Peyer's patch (tissue), 4 donors: ENCODE measurements around the gene ZBTB20. TPM values are rescaled to one million over a fixed set of nuclear protein-coding genes. Genes with fewer than 3 reads are reported as not detected.

ENCODE experiments used
- DNase-seq, 3 donors: peaks; one replicate each; pipeline ENCODE4 v3.0.0-alpha.2; 2017 to 2019
- H3K27ac ChIP-seq, 4 donors: fragments of 200-600 bp; sonication (generic); one replicate each; pipeline ENCODE4 v1.5.1; 2016 to 2019
- H3K27me3 ChIP-seq, 2 donors: fragments of 200-600 bp; sonication (generic); one replicate each; pipeline ENCODE4 v1.5.1; 2019
- H3K36me3 ChIP-seq, 3 donors: fragments of 200-600 bp; sonication (generic); one replicate each; pipeline ENCODE4 v1.5.1; 2016 to 2019
- H3K4me1 ChIP-seq, 4 donors: fragments of 200-600 bp; sonication (generic); one replicate each; pipeline ENCODE4 v1.5.1; 2016 to 2019
- H3K4me3 ChIP-seq, 4 donors: fragments of 200-600 bp; sonication (generic); 1 replicate in 3 of 4; 2 replicates in 1 of 4; pipeline ENCODE4 v1.5.1; 2016 to 2019; ENCODE audit warnings: mild to moderate bottlenecking in 1 of 4
- H3K9me3 ChIP-seq, 4 donors: fragments of 200-600 bp; sonication (generic); one replicate each; pipeline ENCODE4 v1.5.1; 2016 to 2019; ENCODE audit warnings: mild to moderate bottlenecking in 1 of 4
- CTCF ChIP-seq, 6 experiments: fragments of 450-650 bp in 4 of 6; fragments of 200-600 bp in 2 of 6; sonication (generic) in 1 of 6; IDR thresholded peaks; one replicate each; pipeline ENCODE4 v1.5.1; 2017 to 2019; ENCODE audit warnings: antibody characterized with exemption in 6 of 6, mild to moderate bottlenecking in 3 of 6, moderate library complexity in 1 of 6
- POLR2A ChIP-seq, 2 donors: fragments of 450-650 bp; IDR thresholded peaks; one replicate each; pipeline ENCODE4 v1.5.1; 2017; ENCODE audit warnings: antibody characterized with exemption in 2 of 2, mild to moderate bottlenecking in 2 of 2, moderate library complexity in 2 of 2
- total RNA-seq, 4 donors: library from RNA; depleted of rRNA; stranded (reverse); fragments of >200 nt; gene quantifications; one replicate each; pipeline ENCODE4 v1.1.0, GENCODE V29; 2016

The ZBTB20 gene
- total RNA-seq, 4 donors from 2014 or later, result 19.6 to 135 (median 57.2) TPM

GRCh38 chr3:115021061-115021460, 126.0 kb downstream of the ZBTB20 start:
- TF ChIP-seq CTCF (IDR thresholded peaks at IDR 0.05), result no peak
- TF ChIP-seq POLR2A (IDR thresholded peaks at IDR 0.05), result no peak
- Histone ChIP-seq H3K36me3 (no peaks in the 10 kb centered on the region), H3K4me1 (no peaks in the 10 kb centered on the region), H3K27ac (no peak overlapping the region), H3K4me3 (no peak overlapping the region), H3K27me3 (no peaks in the 10 kb centered on the region), H3K9me3 (no peaks in the 10 kb centered on the region)
- DNase-seq, result no peak

GRCh38 chr3:115019900-115020299, 127.2 kb downstream of the ZBTB20 start:
- TF ChIP-seq CTCF (IDR thresholded peaks at IDR 0.05), result no peak
- no peak for TF ChIP-seq POLR2A (IDR thresholded peaks at IDR 0.05)

GRCh38 chr3:115018694-115019093, 128.4 kb downstream of the ZBTB20 start:
- Histone ChIP-seq H3K27ac (peak overlapping the region in 1 of 4 donors; percentile 12), H3K4me3 (no peak overlapping the region), H3K36me3 (no peaks in the 10 kb centered on the region), H3K9me3 (no peaks in the 10 kb centered on the region), H3K4me1 (no peaks in the 10 kb centered on the region), H3K27me3 (no peaks in the 10 kb centered on the region)
- no peak for DNase-seq
- TF ChIP-seq CTCF (IDR thresholded peaks at IDR 0.05), result no peak
- TF ChIP-seq POLR2A (IDR thresholded peaks at IDR 0.05), result no peak

More at GRCh38 chr3:115019900-115020299, 127.2 kb downstream of the ZBTB20 start:
- Histone ChIP-seq H3K4me3 (no peak overlapping the region), H3K36me3 (no peaks in the 10 kb centered on the region), H3K4me1 (no peaks in the 10 kb centered on the region), H3K27me3 (no peaks in the 10 kb centered on the region), H3K27ac (no peak overlapping the region), H3K9me3 (no peaks in the 10 kb centered on the region)
- no peak for DNase-seq

- H3K4me1 ChIP-seq, result no peaks in the 10 kb centered on the region
- no peaks in the 10 kb centered on the region for H3K36me3 ChIP-seq
- no peak for DNase-seq
- no peak for TF ChIP-seq CTCF (IDR thresholded peaks at IDR 0.05)
- H3K27me3 ChIP-seq, result no peaks in the 10 kb centered on the region
- H3K27ac ChIP-seq, result no peak overlapping the region
- H3K4me3 ChIP-seq, result no peak overlapping the region
- no peaks in the 10 kb centered on the region for H3K9me3 ChIP-seq
These were observed 139.1 kb downstream of the ZBTB20 start for GRCh38 chr3:115007966-115008365.

GRCh38 chr3:115004201-115005140, 142.6 kb downstream of the ZBTB20 start:
- no peaks in the 10 kb centered on the region for H3K4me1 ChIP-seq
- H3K9me3 ChIP-seq, result no peaks in the 10 kb centered on the region
- no peaks in the 10 kb centered on the region for H3K36me3 ChIP-seq
- no peak for DNase-seq
- H3K4me3 ChIP-seq, result no peak overlapping the region
- no peak for TF ChIP-seq CTCF (IDR thresholded peaks at IDR 0.05)
- TF ChIP-seq POLR2A (IDR thresholded peaks at IDR 0.05), result no peak
- no peaks in the 10 kb centered on the region for H3K27me3 ChIP-seq
- no peak overlapping the region for H3K27ac ChIP-seq
